ENCODE data around the gene EXOC6B.

EXOC6B gene

GRCh38 chr2:72141881-72142451, 683.9 kb downstream of the EXOC6B start:
- peak; percentile 2 for DNase-seq

DNA sequence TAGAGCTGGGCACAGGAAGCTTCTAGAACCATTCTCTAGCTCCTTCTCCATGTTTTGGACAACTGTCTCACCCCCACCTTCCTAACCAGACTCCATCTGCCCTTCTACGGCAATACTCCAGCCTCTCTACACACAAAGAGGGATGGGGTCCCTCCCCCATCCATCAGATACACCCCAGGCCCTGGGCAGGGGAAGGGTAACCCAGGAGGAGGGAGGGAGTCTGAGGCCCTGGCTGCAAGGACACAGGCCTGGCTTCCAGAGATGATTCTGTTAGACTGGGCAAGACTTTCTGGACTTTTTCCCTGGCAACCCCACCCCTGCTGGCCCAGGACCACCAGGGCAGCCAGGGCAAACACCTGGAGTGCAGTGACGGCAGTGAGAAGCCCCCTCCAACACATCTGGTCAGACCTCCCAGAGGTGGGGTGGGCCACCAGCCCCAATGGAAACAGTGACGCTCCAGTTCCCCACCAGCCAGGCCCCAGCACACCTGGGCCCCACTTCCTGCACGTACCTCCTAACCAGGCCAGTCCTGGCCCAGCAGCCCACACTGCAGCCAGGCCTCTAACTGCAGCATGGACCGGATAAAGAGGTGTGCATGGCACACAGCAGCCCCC, 684.7 kb downstream of the EXOC6B start:
- DNase-seq, result peak; percentile 1

DNA sequence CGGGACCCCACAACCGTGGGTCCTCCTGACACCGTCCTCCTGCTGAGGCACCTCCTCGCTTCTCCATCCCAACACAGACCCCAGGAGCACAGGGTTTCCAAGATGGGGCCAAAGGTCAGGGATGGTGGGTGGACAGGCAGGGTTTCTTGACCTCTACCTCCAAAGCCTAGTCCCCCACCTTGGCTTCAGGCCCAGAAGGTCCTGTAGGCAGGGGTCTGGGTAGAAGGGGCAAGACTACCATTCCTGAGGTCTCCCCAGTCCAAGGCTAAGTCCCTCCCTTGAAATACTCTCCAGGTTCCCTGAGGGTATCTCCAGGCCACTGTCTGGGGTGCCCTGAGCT, 685.2 kb downstream of the EXOC6B start:
- DNase-seq, result no peak

- no peak for DNase-seq
These were observed 685.8 kb downstream of the EXOC6B start for GRCh38 chr2:72139874-72140620.

- DNase-seq, result no peak
These were observed 686.4 kb downstream of the EXOC6B start for GRCh38 chr2:72139471-72139873.

- no peak for DNase-seq
These were observed 686.9 kb downstream of the EXOC6B start for GRCh38 chr2:72138921-72139381.

GRCh38 chr2:72138011-72138881, 687.6 kb downstream of the EXOC6B start:
- DNase-seq, result no peak

DNA sequence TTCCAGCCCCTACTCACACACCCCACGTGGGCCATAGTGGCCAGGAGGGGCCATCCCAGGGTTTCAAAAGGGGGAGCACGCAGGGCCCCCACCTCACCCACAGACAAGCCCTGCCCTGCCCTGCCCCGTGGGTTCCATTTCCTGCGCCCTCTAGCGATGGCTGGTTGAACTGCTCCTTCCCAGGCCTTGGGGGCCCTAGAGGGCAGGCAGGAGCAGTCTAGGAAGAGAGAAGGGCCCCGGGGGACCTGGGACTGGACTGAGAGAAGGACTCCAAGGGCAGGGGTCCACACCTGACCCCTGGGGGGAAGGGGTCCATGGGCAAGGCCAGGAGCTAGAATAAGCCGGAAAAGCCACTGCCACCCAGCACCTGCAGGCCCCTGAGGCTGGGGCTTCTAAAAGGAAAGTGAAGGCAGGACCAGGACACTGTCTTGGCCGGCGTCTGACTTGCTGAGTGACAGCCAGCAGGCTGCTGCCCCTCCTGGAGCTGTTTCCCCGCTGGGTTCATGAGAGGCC, 688.3 kb downstream of the EXOC6B start:
- DNase-seq, result peak; percentile 40

DNA sequence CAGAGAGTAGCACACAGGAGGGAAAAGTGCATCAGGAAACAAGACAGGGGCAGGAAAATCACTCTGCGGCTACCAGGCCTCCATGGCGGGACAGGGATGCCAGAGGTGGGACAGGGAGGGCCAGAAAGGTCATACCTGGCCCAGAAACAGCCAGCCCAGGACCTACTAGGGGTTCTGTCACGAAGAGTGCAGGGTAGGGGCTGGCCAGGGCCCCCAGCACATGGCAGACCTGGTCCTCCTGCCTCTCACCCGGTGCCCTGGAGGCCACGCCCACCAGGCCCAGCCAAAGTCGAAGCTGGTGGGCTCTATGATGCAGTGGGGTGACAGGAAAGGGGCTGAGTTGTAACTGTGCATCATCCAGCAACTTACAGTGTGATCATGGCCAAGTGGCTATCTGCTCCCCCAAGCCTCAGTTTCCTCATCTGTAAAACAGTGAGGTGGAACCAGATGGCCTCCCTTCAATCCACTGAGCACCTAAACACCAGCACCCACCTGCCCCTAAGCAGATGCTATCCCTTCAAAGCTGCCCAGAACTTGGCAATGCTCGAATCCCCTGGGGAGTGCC, 688.8 kb downstream of the EXOC6B start:
- DNase-seq, result no peak

DNA sequence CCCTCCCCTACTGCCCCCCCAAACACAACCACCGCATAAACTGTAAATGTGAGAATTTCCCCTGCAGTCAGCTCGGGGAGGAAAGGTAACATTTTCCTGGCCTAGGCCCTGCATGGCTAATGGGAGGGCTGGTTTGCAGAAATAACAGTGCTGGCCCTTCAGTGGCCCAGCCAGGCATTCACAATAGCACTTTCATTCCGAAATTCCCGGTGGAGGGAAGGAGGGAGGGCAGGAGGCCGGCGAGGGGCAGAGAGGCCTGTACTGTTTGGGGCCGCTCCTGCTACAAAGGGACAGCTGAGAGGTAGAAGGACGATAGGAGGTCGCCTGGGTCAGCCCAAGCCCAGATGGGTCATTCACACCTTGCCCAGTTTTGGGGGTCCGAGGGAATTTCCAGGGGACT, 689.5 kb downstream of the EXOC6B start:
- DNase-seq, result no peak

GRCh38 chr2:72135921-72136320, 689.9 kb downstream of the EXOC6B start:
- no peak for DNase-seq

GRCh38 chr2:72134997-72135800, 690.6 kb downstream of the EXOC6B start:
- DNase-seq, result no peak

DNA sequence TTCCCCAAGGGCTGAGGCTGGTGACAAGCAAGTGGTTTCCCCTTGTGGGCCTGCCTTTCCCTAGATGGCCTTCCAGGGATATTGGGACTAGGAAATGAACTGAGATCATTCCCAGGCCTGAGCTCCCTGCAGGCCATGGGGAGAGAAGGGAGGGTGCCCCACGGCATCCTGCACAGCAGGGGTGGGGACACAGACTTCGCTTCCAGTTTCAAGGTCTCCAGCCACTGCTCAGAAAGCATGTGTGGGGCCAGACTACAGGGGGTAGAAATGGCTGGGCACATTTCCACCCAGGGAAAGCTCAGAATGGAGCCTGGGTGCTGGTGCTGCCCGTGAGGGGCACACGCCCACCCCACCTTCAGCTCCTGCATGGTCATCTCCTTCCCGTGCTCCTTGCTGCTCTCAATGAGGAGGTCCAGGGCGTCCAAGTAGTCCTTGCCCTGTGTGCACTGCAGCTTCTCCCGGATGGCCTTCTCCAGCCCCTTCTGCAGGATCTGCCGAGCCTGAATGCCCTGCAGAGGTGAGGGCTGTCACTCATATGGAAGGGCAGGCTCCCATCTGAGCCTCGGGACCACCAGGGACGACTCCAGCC, 691.3 kb downstream of the EXOC6B start:
- no peak for DNase-seq

DNA sequence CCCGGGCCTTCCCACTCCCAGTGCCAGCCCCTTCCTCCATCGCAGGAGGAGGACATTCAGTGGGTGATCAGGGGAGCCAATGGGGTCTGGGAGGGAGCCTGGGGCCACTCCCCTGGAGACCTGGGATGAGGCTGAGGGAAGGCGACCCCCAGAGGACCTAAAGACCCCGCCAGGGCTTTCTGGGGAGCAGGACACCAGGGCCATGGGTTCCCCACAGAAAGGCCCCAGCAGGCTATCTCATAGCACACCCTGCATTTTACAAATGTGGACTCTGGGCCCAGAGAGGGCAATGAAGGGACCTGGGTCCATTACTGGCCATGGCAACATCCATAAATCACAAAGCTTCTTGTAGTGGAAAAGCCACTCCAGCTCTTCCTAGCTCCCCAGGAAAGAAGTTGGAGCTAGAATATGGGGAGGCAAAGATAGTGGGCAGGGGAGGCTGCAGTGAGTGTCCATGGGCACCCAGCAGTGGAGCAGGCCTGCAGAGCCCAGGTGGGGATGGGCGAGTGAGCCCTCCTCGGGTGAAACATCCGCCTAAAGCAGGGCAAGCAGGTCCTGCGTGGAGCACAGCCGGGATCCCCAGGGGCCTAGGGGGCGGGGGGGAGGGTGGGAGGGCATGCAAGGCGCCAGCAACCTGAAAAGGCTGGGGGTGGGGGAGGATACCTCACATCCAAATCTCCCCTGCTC, 692.0 kb downstream of the EXOC6B start:
- no peak for DNase-seq

GRCh38 chr2:72132981-72133720, 692.7 kb downstream of the EXOC6B start:
- DNase-seq, result no peak

- DNase-seq, result no peak
These were observed 693.7 kb downstream of the EXOC6B start for GRCh38 chr2:72131916-72132841.

DNA sequence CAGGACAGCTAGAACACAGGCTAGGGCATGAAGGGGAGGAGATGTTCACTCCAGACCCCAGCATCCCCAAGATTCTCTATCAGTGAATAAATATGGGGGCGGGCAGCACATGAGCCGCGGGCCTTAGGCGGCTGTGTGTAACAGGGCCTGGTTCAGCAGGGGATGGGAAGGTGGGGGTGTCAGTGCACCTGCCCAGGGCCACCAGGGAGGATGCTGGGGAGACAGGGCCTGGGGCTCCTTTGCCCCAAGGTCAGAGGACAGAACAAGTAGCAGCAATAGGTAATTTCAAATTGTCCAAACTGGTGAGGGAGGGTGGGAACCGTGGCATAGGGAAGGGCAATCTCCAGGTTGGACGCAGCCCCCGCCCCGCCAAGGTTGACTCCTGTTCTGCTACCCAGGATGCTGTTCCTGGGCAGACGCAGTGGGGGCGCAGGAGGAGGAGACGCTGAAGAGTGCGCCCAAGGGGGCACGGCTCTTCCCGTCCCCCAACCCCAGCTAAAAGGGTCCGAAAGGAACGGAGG, 694.4 kb downstream of the EXOC6B start:
- no peak for DNase-seq

DNA sequence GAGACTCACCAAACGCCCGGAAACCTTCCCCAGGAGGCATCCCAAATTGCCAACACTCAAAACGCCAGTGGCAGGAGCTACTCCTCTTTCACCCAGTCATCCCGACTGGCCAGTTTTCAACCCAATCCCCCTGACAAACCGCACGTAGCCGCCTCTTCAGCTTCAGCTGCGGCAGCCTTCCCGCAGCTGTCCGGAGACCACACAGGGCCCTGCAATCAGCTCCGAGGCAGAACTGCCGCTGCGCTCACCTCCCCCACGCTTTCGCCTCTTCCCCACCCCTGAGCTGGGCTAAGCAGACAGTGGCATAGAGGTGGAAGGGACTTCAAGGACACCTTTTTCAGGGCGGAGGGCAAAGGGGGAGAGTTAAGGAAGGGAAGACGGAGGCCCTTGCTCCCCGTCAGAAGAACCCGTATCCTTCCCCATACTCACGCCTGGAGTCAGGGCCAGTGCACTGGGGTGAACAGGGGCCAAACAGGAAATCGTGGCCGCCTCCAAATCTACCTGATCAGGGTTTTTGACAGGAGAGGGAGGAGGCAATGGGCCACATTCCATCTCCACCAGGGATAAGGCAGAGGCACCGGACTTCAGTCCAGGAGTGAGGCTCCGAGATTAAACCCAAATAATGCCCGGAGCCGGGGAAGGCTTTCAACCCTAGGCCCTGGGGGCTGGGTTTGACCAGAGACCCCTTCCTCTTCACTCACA, 695.0 kb downstream of the EXOC6B start:
- DNase-seq, result no peak

Measured in activated CD4-positive, alpha-beta T cell treated with anti-CD3 and anti-CD28 coated beads for 1 hour (primary cell).